Measurements from ENCODE around the gene TBX4.

DNA sequence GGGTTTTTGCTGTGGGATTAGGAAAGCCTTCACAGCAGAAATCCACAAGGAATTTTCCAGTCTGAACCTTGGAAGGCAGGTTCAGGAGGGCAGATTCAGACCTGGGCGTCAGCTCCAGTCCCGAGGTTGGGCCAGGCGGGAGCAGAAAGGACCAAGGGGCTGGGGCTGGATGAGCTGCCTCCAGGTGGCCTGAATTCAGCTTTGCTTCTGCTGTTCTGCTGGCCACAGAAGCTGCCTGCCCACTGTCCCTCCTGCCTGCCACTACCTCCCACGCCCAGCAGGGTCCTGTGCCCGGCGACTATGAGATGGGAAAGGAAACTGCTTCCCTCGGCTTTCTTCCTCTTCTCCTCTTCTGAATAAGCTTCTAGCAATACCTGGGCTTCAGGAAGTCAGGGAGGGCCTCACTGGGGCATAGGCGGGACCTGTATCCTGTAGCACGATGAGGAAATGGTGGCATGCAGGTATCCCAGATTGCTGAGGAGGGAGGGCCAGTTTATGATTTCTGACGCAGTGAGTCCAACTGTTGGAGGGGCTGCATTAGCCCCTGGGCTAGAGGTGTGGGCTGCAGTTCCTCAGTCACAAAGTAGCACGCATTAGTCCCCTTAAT is 18.4 kb downstream of the TBX4 start:
- TF ChIP-seq, protein P1, sequence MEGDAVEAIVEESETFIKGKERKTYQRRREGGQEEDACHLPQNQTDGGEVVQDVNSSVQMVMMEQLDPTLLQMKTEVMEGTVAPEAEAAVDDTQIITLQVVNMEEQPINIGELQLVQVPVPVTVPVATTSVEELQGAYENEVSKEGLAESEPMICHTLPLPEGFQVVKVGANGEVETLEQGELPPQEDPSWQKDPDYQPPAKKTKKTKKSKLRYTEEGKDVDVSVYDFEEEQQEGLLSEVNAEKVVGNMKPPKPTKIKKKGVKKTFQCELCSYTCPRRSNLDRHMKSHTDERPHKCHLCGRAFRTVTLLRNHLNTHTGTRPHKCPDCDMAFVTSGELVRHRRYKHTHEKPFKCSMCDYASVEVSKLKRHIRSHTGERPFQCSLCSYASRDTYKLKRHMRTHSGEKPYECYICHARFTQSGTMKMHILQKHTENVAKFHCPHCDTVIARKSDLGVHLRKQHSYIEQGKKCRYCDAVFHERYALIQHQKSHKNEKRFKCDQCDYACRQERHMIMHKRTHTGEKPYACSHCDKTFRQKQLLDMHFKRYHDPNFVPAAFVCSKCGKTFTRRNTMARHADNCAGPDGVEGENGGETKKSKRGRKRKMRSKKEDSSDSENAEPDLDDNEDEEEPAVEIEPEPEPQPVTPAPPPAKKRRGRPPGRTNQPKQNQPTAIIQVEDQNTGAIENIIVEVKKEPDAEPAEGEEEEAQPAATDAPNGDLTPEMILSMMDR (IDR thresholded peaks at IDR 0.05) = no peak
- no peak for TF ChIP-seq POLR2A (IDR thresholded peaks at IDR 0.05)
